Body of pancreas (tissue), 4 donors: Measurements from ENCODE around the gene TMEM178B. TPM values are rescaled to one million over a fixed set of nuclear protein-coding genes. Genes with fewer than 3 reads are reported as not detected.

ENCODE experiments used
- ATAC-seq: fragments of 150-250 bp; one replicate; pipeline ENCODE4 v1.9.1; 2016
- DNase-seq, 4 donors: peaks; one replicate each; pipeline ENCODE4 v3.0.0-alpha.2; 2019
- H3K27ac ChIP-seq, 4 donors: fragments of 200-600 bp; sonication (generic); 1 replicate in 3 of 4; 2 replicates in 1 of 4; pipeline versions ENCODE4 v1.5.1 to v1.6.1; 2016 to 2019; ENCODE audit warnings: mild to moderate bottlenecking in 1 of 4, mixed read lengths in 1 of 4, moderate library complexity in 1 of 4
- H3K27me3 ChIP-seq, 2 donors: fragments of 200-600 bp; sonication (generic); one replicate each; pipeline ENCODE4 v1.6.0; 2016; ENCODE audit warnings: mild to moderate bottlenecking in 1 of 2
- H3K36me3 ChIP-seq, 2 donors: fragments of 200-600 bp; sonication (generic); replicated peaks in 1 of 2; 2 replicates each; pipeline ENCODE4 v1.5.1; 2016; ENCODE audit warnings: low read depth in 2 of 2; ENCODE audit not compliant: insufficient read depth in 1 of 2
- H3K4me1 ChIP-seq: fragments of 200-600 bp; sonication (generic); one replicate; pipeline ENCODE4 v1.6.0; 2016
- H3K4me3 ChIP-seq, 2 donors: fragments of 200-600 bp; sonication (generic); 1 replicate in 1 of 2; 2 replicates in 1 of 2; pipeline ENCODE4 v1.5.1; 2016 to 2019
- H3K9me3 ChIP-seq, 3 donors: fragments of 200-600 bp; sonication (generic); 1 replicate in 2 of 3; 2 replicates in 1 of 3; pipeline ENCODE4 v1.5.1; 2016
- POLR2A ChIP-seq, 3 donors: fragments of 450-650 bp; IDR thresholded peaks; one replicate each; pipeline ENCODE4 v1.6.1; 2016; ENCODE audit warnings: antibody characterized with exemption in 3 of 3, mild to moderate bottlenecking in 2 of 3
- WGBS, 2 donors: methylation state at CpG; one replicate each; pipeline ENCODE4 v1.1.5; 2017; 5-methylcytosine and 5-hydroxymethylcytosine counted together
- intact Hi-C: fragments of 100-400 bp; cut with DNase I; formaldehyde crosslinking; loops from one replicate; pipeline ENCODE4 v1.15.1; 2023
- total RNA-seq, 2 donors: library from RNA; depleted of rRNA; stranded (reverse); fragments of >200 nt; gene quantifications; one replicate each; pipeline ENCODE4 v1.1.0, GENCODE V29; 2016
- TF ChIP-seq, protein P1 (sequence below), 7 experiments: fragments of 450-650 bp in 4 of 7; fragments of 200-600 bp in 3 of 7; sonication (generic) in 3 of 7; IDR thresholded peaks; one replicate each; pipeline ENCODE4 v1.5.1; 2016 to 2019; ENCODE audit warnings: antibody characterized with exemption in 7 of 7

The TMEM178B gene
- total RNA-seq, 2 donors from 2014 or later, result 1.0 to 11.9 TPM

GRCh38 chr7:141349338-141349737 lies 275.5 kb downstream of the TMEM178B start:
- Histone ChIP-seq H3K27me3 (no peaks in the 10 kb centered on the region), H3K4me1 (no peaks in the 10 kb centered on the region), H3K9me3 (no peaks in the 10 kb centered on the region), H3K27ac (no peak overlapping the region), H3K4me3 (no peak overlapping the region), H3K36me3 (no peaks in the 10 kb centered on the region)
- DNase-seq (no peak), ATAC-seq (no peak)
- TF ChIP-seq POLR2A (IDR thresholded peaks at IDR 0.05), result no peak
- TF ChIP-seq, protein P1, sequence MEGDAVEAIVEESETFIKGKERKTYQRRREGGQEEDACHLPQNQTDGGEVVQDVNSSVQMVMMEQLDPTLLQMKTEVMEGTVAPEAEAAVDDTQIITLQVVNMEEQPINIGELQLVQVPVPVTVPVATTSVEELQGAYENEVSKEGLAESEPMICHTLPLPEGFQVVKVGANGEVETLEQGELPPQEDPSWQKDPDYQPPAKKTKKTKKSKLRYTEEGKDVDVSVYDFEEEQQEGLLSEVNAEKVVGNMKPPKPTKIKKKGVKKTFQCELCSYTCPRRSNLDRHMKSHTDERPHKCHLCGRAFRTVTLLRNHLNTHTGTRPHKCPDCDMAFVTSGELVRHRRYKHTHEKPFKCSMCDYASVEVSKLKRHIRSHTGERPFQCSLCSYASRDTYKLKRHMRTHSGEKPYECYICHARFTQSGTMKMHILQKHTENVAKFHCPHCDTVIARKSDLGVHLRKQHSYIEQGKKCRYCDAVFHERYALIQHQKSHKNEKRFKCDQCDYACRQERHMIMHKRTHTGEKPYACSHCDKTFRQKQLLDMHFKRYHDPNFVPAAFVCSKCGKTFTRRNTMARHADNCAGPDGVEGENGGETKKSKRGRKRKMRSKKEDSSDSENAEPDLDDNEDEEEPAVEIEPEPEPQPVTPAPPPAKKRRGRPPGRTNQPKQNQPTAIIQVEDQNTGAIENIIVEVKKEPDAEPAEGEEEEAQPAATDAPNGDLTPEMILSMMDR (IDR thresholded peaks at IDR 0.05), result no peak
- WGBS, 2 donors, result 72 to 78% methylated on average over 5 of the region's 5 CpGs
- intact Hi-C loops, result no loop called here

DNA sequence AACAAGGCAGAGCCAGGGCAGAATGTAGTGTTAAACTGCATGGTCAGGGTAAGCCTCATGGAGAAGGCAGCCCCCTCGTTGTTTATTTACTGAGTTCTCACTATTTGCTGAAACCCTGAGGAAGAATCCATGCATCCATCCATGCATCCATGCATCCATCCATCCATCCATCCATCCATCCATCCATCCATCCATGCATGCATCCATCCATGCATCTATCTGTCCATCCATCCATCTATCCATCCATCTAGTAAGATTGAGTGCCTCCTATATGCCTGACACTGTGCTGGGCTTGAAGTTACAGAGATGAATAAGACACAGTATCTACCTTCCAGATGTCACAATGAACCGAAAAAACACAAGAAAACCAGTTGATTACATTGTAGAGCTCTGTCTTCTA lies 275.9 kb downstream of the TMEM178B start:
- Histone ChIP-seq H3K36me3 (no peaks in the 10 kb centered on the region), H3K27ac (no peak overlapping the region), H3K27me3 (no peaks in the 10 kb centered on the region), H3K9me3 (no peaks in the 10 kb centered on the region), H3K4me1 (no peaks in the 10 kb centered on the region), H3K4me3 (no peak overlapping the region)
- no peak for TF ChIP-seq POLR2A (IDR thresholded peaks at IDR 0.05)
- TF ChIP-seq, protein P1 (IDR thresholded peaks at IDR 0.05), result no peak
- ATAC-seq (no peak), DNase-seq (no peak)
- WGBS, 2 donors, result 59 to 78% methylated on average over 2 of the region's 2 CpGs
- intact Hi-C loops, result no loop called here

GRCh38 chr7:141351175-141351574 lies 277.3 kb downstream of the TMEM178B start:
- ATAC-seq (no peak), DNase-seq (no peak)
- H3K36me3 ChIP-seq, result no peaks in the 10 kb centered on the region
- no peaks in the 10 kb centered on the region for H3K4me1 ChIP-seq
- H3K27me3 ChIP-seq, result no peaks in the 10 kb centered on the region
- TF ChIP-seq, protein P1 (IDR thresholded peaks at IDR 0.05), result no peak
- TF ChIP-seq POLR2A (IDR thresholded peaks at IDR 0.05), result no peak
- H3K4me3 ChIP-seq, result no peak overlapping the region
- H3K9me3 ChIP-seq, result no peaks in the 10 kb centered on the region
- intact Hi-C loops, result no loop called here
- H3K27ac ChIP-seq, result no peak overlapping the region
- 38 to 62% methylated on average over 3 of the region's 3 CpGs for WGBS, 2 donors

GRCh38 chr7:141352955-141353354 lies 279.1 kb downstream of the TMEM178B start:
- WGBS, 2 donors, result 53 to 54% methylated on average over 3 of the region's 3 CpGs
- H3K36me3 ChIP-seq, result no peaks in the 10 kb centered on the region
- DNase-seq (no peak), ATAC-seq (no peak)
- H3K4me3 ChIP-seq, result no peak overlapping the region
- H3K27ac ChIP-seq, result no peak overlapping the region
- intact Hi-C loops, result no loop called here
- no peaks in the 10 kb centered on the region for H3K4me1 ChIP-seq
- no peaks in the 10 kb centered on the region for H3K9me3 ChIP-seq
- TF ChIP-seq, protein P1 (IDR thresholded peaks at IDR 0.05), result no peak
- TF ChIP-seq POLR2A (IDR thresholded peaks at IDR 0.05), result no peak
- H3K27me3 ChIP-seq, result no peaks in the 10 kb centered on the region

- H3K4me3 ChIP-seq, result no peak overlapping the region
- no peak overlapping the region for H3K27ac ChIP-seq
- H3K4me1 ChIP-seq, result no peaks in the 10 kb centered on the region
- 72 to 73% methylated on average over 1 of the region's 1 CpG for WGBS, 2 donors
- no peak for DNase-seq
- no peaks in the 10 kb centered on the region for H3K36me3 ChIP-seq
- intact Hi-C loops, result no loop called here
- no peaks in the 10 kb centered on the region for H3K27me3 ChIP-seq
- TF ChIP-seq POLR2A (IDR thresholded peaks at IDR 0.05), result no peak
- TF ChIP-seq, protein P1 (IDR thresholded peaks at IDR 0.05), result no peak
- no peak for ATAC-seq
- H3K9me3 ChIP-seq, result no peaks in the 10 kb centered on the region
Observed at GRCh38 chr7:141354251-141354650, 280.4 kb downstream of the TMEM178B start.
